GM19351 (cell line): ENCODE results near the gene HECTD3.
A peak's percentile ranks its signal among the peaks of the same experiment; 100 is the strongest.
"Not testable (repeated sequence)": the region's sequence is repeated elsewhere in the genome, so short reads cannot be mapped to it uniquely, and the experiment has no call there.

Experiments used
- ATAC-seq: cut with Tn5 transposase; IDR thresholded peaks from one replicate; pipeline ENCODE4 v1.9.1; 2021; ENCODE audit warnings: mild to moderate bottlenecking, moderate library complexity; ENCODE audit not compliant: unreplicated experiment

The HECTD3 gene

GRCh38 chr1:44994309-44994898 lies 16.7 kb downstream of the HECTD3 start:
- no peak for ATAC-seq

- ATAC-seq = no peak
These were observed 22.5 kb downstream of the HECTD3 start for GRCh38 chr1:44988531-44989156.

- ATAC-seq = peak; percentile 7
These were observed 25.3 kb downstream of the HECTD3 start for GRCh38 chr1:44985747-44986359.

GRCh38 chr1:44977372-44977771 lies 33.8 kb downstream of the HECTD3 start:
- not testable (repeated sequence) for ATAC-seq

GRCh38 chr1:44976252-44976651 lies 34.9 kb downstream of the HECTD3 start:
- no peak for ATAC-seq

DNA sequence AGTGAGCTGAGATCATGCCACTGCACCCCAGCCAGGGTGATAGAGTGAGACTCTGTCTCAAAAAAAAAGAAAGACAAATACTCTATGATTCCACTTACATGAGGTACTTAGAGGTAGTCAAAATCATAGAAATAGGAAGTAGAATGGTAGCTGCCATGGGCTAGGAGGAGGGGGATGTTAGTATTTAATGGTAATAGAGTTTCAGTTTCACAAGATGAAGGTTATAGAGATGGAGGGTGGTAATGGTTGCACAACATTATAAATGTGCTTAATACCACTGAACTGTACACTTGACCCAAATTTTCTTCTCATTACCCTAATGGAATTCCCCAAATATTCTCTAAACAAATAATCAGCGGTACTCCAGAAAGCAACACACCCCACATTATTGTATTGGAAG lies 37.5 kb downstream of the HECTD3 start:
- no peak for ATAC-seq

DNA sequence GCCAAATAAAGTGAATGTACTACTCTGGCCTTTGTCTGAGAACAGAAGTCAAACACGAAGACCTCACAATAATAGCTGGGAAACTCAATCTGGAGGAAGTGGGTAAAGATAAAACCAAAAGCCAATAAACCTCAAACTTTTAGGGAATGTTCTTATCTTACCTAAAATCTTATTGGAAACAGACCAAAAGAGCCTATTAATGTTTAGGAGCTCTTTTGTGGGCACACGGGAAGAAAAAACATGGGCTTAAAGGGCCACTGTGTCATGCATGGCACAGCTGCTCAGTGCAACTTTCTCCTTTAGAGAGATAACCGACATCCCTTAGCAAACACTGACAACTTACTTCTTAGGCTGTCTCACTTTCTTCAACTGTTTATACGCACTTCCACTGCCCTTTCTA lies 40.8 kb downstream of the HECTD3 start:
- ATAC-seq = no peak

- no peak for ATAC-seq
These were observed 46.7 kb downstream of the HECTD3 start for GRCh38 chr1:44964396-44964795.

- ATAC-seq = no peak
These were observed 48.4 kb downstream of the HECTD3 start for GRCh38 chr1:44962729-44963128.

- ATAC-seq = not testable (repeated sequence)
These were observed 49.1 kb downstream of the HECTD3 start for GRCh38 chr1:44962022-44962421.

DNA sequence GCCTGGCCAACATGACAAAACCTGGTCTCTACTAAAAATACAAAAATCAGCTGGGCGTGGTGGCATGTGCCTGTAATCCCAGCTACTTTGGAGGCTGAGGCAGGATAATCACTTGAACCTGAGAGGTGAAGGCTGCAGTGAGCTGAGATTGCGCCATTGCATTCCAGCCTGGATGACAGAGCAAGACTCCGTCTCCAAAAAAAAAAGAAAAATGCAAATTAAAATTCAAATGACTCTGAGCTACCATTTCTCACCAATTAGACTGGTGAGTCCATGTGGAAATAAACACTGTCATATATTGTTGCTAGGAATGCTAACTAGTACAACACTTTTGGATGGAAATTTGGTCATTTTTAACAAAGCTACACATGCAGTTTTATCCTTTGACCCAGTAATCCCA lies 53.6 kb downstream of the HECTD3 start:
- not testable (repeated sequence) for ATAC-seq

DNA sequence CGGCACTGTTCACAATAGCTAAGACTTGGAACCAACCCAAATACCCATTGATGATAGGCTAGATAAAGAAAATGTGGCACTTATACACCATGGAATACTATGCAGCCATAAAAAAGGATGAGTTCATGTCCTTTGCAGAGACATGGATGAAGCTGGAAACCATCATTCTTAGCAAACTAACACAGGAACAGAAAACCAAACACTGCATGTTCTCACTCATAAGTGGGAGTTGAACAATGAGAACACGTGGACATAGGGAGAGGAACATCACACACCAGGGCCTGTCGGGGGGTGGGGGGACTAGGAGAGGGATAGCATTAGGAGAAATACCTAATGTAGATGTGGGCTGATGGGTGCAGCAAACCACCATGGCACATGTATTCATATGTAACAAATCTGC lies 55.0 kb downstream of the HECTD3 start:
- ATAC-seq = not testable (repeated sequence)
